GM23338 (cell line): ENCODE data around the gene PGBD5.

Source experiments
- CREB1 ChIP-seq: fragments of 250-450 bp; sonication (Bioruptor Pico); IDR thresholded peaks from 2 replicates; pipeline ENCODE4 v1.5.0; 2020; ENCODE audit warnings: low read depth, mild to moderate bottlenecking, moderate library complexity
- CTCF ChIP-seq, 2 experiments: fragments of 200-600 bp in 1 of 2; sonication (generic) in 1 of 2; conservative IDR thresholded peaks; 2 replicates each; pipeline versions ENCODE4 v1.5.1 to v1.6.1; 2016 to 2017; ENCODE audit warnings: antibody characterized with exemption in 2 of 2, low read depth in 2 of 2, mild to moderate bottlenecking in 2 of 2, moderate library complexity in 1 of 2
- EZH2 ChIP-seq: fragments of 200-600 bp; sonication (generic); IDR thresholded peaks from one replicate; pipeline ENCODE4 v1.8.0; 2017; ENCODE audit warnings: antibody characterized with exemption, mild to moderate bottlenecking, low read depth; ENCODE audit not compliant: unreplicated experiment

- TF ChIP-seq CTCF (conservative IDR thresholded peaks at IDR 0.05; ENCODE audit: low read depth in 2 of 2): no peak
- TF ChIP-seq EZH2: no peak
- TF ChIP-seq CREB1 (CRISPR knock-in tag): no peak
Observed at GRCh38 chr1:230273141-230273710, 152.9 kb downstream of the PGBD5 start.
